ENCODE results near the gene PPP1R13B. TPM values are rescaled to one million over a fixed set of nuclear protein-coding genes. Genes with fewer than 3 reads are reported as not detected.

PPP1R13B gene
- total RNA-seq, 1 donor from 2014 or later = 53.0 TPM

GRCh38 chr14:103755060-103755459, 92.3 kb downstream of the PPP1R13B start:
- no peaks in the 10 kb centered on the region for H3K27me3 Mint-ChIP-seq (ENCODE audit: low read depth)
- DNase-seq (ENCODE audit: low spot score in 2 of 2, unreplicated experiment in 2 of 2) = no peak
- no peak overlapping the region for H3K4me3 Mint-ChIP-seq
- H3K36me3 Mint-ChIP-seq = peaks cover 8% of the 10 kb centered on the region
- peaks cover 5% of the 10 kb centered on the region for H3K4me1 Mint-ChIP-seq
- H3K9me3 Mint-ChIP-seq = no peaks in the 10 kb centered on the region
- TF ChIP-seq CTCF (IDR thresholded peaks at IDR 0.05; ENCODE audit: unreplicated experiment) = no peak
- no peak overlapping the region for H3K27ac Mint-ChIP-seq

- DNase-seq (ENCODE audit: low spot score in 2 of 2, unreplicated experiment in 2 of 2) = no peak
- Mint-ChIP-seq H3K4me1 (peaks cover 3% of the 10 kb centered on the region), H3K4me3 (no peak overlapping the region), H3K27ac (no peak overlapping the region), H3K36me3 (peaks cover 13% of the 10 kb centered on the region), H3K27me3 (ENCODE audit: low read depth) (no peaks in the 10 kb centered on the region), H3K9me3 (no peaks in the 10 kb centered on the region)
- no peak for TF ChIP-seq CTCF (IDR thresholded peaks at IDR 0.05; ENCODE audit: unreplicated experiment)
Measured at GRCh38 chr14:103753774-103754173, 93.6 kb downstream of the PPP1R13B start.

GRCh38 chr14:103749860-103750259, 97.5 kb downstream of the PPP1R13B start:
- DNase-seq (ENCODE audit: low spot score in 2 of 2, unreplicated experiment in 2 of 2) = no peak
- H3K4me3 Mint-ChIP-seq = no peak overlapping the region
- TF ChIP-seq CTCF (IDR thresholded peaks at IDR 0.05; ENCODE audit: unreplicated experiment) = no peak
- peaks cover 13% of the 10 kb centered on the region for H3K36me3 Mint-ChIP-seq
- H3K9me3 Mint-ChIP-seq = no peaks in the 10 kb centered on the region
- H3K27me3 Mint-ChIP-seq (ENCODE audit: low read depth) = no peaks in the 10 kb centered on the region
- H3K27ac Mint-ChIP-seq = no peak overlapping the region
- H3K4me1 Mint-ChIP-seq = no peaks in the 10 kb centered on the region

GRCh38 chr14:103749452-103749851, 97.9 kb downstream of the PPP1R13B start:
- no peaks in the 10 kb centered on the region for H3K4me1 Mint-ChIP-seq
- H3K27me3 Mint-ChIP-seq (ENCODE audit: low read depth) = no peaks in the 10 kb centered on the region
- H3K4me3 Mint-ChIP-seq = no peak overlapping the region
- no peak for TF ChIP-seq CTCF (IDR thresholded peaks at IDR 0.05; ENCODE audit: unreplicated experiment)
- no peaks in the 10 kb centered on the region for H3K9me3 Mint-ChIP-seq
- DNase-seq (ENCODE audit: low spot score in 2 of 2, unreplicated experiment in 2 of 2) = no peak
- no peak overlapping the region for H3K27ac Mint-ChIP-seq
- H3K36me3 Mint-ChIP-seq = peaks cover 13% of the 10 kb centered on the region

- H3K27ac Mint-ChIP-seq = no peak overlapping the region
Measured at GRCh38 chr14:103748534-103748857, 98.9 kb downstream of the PPP1R13B start.

More at GRCh38 chr14:103748534-103748857, 98.9 kb downstream of the PPP1R13B start:
- Mint-ChIP-seq H3K27me3 (ENCODE audit: low read depth) (no peaks in the 10 kb centered on the region), H3K4me3 (no peak overlapping the region), H3K36me3 (peaks cover 9% of the 10 kb centered on the region), H3K4me1 (no peaks in the 10 kb centered on the region), H3K9me3 (no peaks in the 10 kb centered on the region)
- no peak for TF ChIP-seq CTCF (IDR thresholded peaks at IDR 0.05; ENCODE audit: unreplicated experiment)
- no peak for DNase-seq (ENCODE audit: low spot score in 2 of 2, unreplicated experiment in 2 of 2)

All from mesothelial cell of epicardium (in vitro differentiated cells).